Uterus (tissue), 4 donors: ENCODE measurements around the gene DENND5B. TPM values are rescaled to one million over a fixed set of nuclear protein-coding genes. Genes with fewer than 3 reads are reported as not detected.

Experiments used
- DNase-seq, 2 donors: peaks; one replicate each; pipeline ENCODE4 v3.0.0-alpha.2; 2019 to 2020
- H3K27ac ChIP-seq, 2 donors: fragments of 200-600 bp; sonication (generic); 1 replicate in 1 of 2; 2 replicates in 1 of 2; pipeline ENCODE4 v1.5.1; 2016 to 2018
- H3K27me3 ChIP-seq, 2 donors: fragments of 200-600 bp; sonication (generic); one replicate each; pipeline ENCODE4 v1.5.1; 2018 to 2019; ENCODE audit warnings: control low read depth in 1 of 2
- H3K36me3 ChIP-seq, 2 donors: fragments of 200-600 bp; sonication (generic); one replicate each; pipeline ENCODE4 v1.5.1; 2019; ENCODE audit warnings: control low read depth in 1 of 2
- H3K4me1 ChIP-seq, 2 donors: fragments of 200-600 bp; sonication (generic); one replicate each; pipeline ENCODE4 v1.5.1; 2018 to 2019; ENCODE audit warnings: control low read depth in 1 of 2
- H3K4me3 ChIP-seq, 2 donors: fragments of 200-600 bp; sonication (generic); 1 replicate in 1 of 2; 2 replicates in 1 of 2; pipeline ENCODE4 v1.5.1; 2018 to 2019; ENCODE audit warnings: mild to moderate bottlenecking in 1 of 2
- H3K9me3 ChIP-seq, 2 donors: fragments of 200-600 bp; sonication (generic); one replicate each; pipeline ENCODE4 v1.5.1; 2019; ENCODE audit warnings: control low read depth in 1 of 2
- CTCF ChIP-seq, 4 experiments: fragments of 200-600 bp in 2 of 4; fragments of 450-650 bp in 2 of 4; sonication (generic) in 2 of 4; IDR thresholded peaks; one replicate each; pipeline ENCODE4 v1.5.1; 2016 to 2019; ENCODE audit warnings: antibody characterized with exemption in 4 of 4, mild to moderate bottlenecking in 2 of 4, moderate library complexity in 1 of 4
- POLR2A ChIP-seq, 2 donors: fragments of 450-650 bp; IDR thresholded peaks; one replicate each; pipeline ENCODE4 v1.6.1; 2016; ENCODE audit warnings: antibody characterized with exemption in 2 of 2, mild to moderate bottlenecking in 1 of 2, moderate library complexity in 1 of 2
- intact Hi-C: fragments of 100-400 bp; cut with DNase I; formaldehyde crosslinking; loops from one replicate; pipeline ENCODE4 v1.15.1; 2023; ENCODE audit warnings: low total_unique reads
- small RNA-seq: library from RNA; depleted of rRNA; stranded (forward); fragments of <200 nt; gene quantifications from one replicate; pipeline ENCODE3, GENCODE V24; 2016
- total RNA-seq, 4 donors: library from RNA; depleted of rRNA in 3 of 4; stranded (reverse); fragments of >200 nt in 3 of 4; gene quantifications; one replicate each; pipeline versions ENCODE4 v1.1.0 to v1.2.4, GENCODE V29; 2014 to 2023
- donor health status: DM: yes; HTN: yes; CAD: no.

DENND5B gene
- total RNA-seq, 4 donors from 2014 or later: 14.4 to 37.0 (median 26.5) TPM

- Histone ChIP-seq H3K36me3 (no peaks in the 10 kb centered on the region), H3K4me3 (no peak overlapping the region), H3K9me3 (no peaks in the 10 kb centered on the region), H3K27ac (no peak overlapping the region), H3K4me1 (no peaks in the 10 kb centered on the region), H3K27me3 (no peaks in the 10 kb centered on the region)
- DNase-seq: no peak
- intact Hi-C loops: no loop called here
- TF ChIP-seq POLR2A (IDR thresholded peaks at IDR 0.05): no peak
- no peak for TF ChIP-seq CTCF (IDR thresholded peaks at IDR 0.05)
Measured at GRCh38 chr12:31339831-31340622, 250.9 kb downstream of the DENND5B start.

GRCh38 chr12:31337952-31338351 is 253.0 kb downstream of the DENND5B start:
- no peak for TF ChIP-seq CTCF (IDR thresholded peaks at IDR 0.05)
- no peak for TF ChIP-seq POLR2A (IDR thresholded peaks at IDR 0.05)
- Histone ChIP-seq H3K4me3 (no peak overlapping the region), H3K27ac (no peak overlapping the region), H3K9me3 (no peaks in the 10 kb centered on the region), H3K36me3 (no peaks in the 10 kb centered on the region), H3K27me3 (no peaks in the 10 kb centered on the region), H3K4me1 (no peaks in the 10 kb centered on the region)
- intact Hi-C loops: no loop called here
- no peak for DNase-seq

Small RNAs within 50 kb of the gene (small RNA-seq; reads per million reads assigned to genes)
- gene RF00019 (not detected), gene RF00026 (not detected), gene RNU5F-4P (not detected), gene RNU6-618P (not detected), gene RPL31P50 (not detected)

Other genes starting within 250 kb of the DENND5B start
- gene ETFBKMT, start 68.6 kb upstream of the DENND5B start, total RNA-seq: 10 to 100 TPM in 1 of 4 donors, 1 to 10 TPM in 3; 1.3 to 27.6 (median 5.6) TPM
- 10 to 100 TPM in 3 of 4 donors, 1 to 10 TPM in 1; 1.3 to 25.6 (median 16.0) TPM for gene AMN1, start 137.9 kb upstream of the DENND5B start, total RNA-seq